ENCODE measurements around the gene HIF1AN.

HIF1AN gene

DNA sequence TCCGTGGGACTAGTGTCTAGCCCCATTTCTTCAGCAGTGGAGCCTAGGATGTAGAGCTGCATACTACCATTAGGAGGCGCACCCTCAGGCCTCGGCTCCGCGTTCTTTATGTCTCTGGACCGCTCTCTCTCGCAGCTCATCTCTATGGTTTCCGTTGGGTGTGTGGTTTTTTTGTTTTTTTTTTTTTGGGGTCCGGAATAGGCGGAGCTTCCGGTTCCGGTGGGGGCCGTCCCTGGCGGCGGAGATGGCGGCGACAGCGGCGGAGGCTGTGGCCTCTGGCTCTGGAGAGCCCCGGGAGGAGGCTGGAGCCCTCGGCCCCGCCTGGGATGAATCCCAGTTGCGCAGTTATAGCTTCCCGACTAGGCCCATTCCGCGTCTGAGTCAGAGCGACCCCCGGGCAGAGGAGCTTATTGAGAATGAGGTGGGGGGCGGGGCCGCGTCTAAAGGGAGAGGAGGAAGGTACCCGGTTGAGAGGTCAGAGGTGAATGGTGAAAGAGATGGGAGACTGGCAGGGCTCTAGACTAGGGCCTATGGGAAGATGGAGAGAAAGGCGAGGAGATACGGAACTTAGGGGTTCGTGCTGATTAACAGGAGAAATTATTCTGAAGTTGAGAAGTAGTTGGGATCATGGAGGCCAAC, at the start of gene HIF1AN:
Gene HIF1AN (plus strand): TSS at position 229 of the 639 bp plus-strand sequence. CDS start 16 bp downstream, at position 245.
- peak; percentile 67 to 73 for DNase-seq (ENCODE audit: low read depth in 1 of 2, low spot score in 1 of 2)

DNA sequence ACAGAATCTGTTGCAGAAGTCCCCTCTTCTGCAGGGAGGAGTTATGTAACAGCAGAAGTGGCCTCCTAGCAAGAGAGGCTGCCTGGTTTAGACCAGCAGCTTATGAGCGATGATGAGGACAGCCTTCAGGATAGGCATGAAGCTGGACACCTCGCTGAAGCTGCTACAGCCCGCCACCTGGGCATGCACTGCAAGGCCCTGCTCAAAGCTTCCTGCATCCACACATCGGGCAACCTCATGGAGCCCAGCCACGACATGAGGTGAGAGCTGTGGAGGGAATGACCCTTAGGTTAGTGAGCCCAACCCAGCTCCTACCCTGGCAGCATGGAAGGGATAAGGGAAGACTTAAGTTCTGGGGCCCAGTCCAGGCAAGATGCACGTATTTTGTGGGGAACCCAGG, 48.2 kb upstream of the HIF1AN start:
- DNase-seq (ENCODE audit: low read depth in 1 of 2, low spot score in 1 of 2) = no peak

DNA sequence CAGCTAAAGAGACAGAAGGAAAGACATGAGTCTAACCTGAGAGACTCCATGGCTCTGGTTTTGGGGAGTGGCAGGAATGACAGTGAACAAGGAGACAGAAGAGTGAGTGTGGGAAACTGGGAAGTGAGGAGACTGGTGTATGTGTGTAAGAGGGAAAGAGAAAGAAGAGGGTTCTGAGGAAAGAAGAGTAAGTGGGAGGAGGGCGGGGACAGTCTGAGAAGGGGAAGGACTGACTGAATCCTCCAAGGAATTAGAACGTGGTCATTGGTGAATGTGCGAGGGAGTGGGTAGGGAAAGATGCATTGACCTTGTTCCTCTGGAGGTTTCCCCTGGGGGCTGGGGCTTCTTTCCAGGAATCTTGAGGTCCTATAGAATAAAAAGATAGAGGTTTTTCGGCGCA, 46.3 kb upstream of the HIF1AN start:
- DNase-seq (ENCODE audit: low read depth in 1 of 2, low spot score in 1 of 2) = no peak

DNA sequence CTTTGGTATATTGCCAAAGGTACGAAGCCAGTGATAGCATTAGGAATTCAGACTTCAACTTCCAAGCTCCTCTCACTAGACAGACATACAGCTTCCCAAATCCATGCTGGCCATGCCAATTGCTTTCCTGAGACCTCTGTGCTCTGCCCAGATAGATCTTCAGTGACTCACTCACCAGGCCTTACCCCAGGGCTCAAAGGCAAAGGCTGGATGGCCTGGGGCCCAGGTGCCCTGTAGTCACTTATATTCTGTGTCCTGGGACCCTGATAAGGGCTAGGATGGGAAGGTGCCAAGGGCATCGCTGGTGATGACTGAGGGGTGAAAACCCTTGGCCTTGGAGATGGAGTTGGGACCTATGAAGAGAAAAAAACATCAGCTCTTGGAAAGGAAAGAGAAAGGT, 45.2 kb upstream of the HIF1AN start:
- no peak for DNase-seq (ENCODE audit: low read depth in 1 of 2, low spot score in 1 of 2)

DNA sequence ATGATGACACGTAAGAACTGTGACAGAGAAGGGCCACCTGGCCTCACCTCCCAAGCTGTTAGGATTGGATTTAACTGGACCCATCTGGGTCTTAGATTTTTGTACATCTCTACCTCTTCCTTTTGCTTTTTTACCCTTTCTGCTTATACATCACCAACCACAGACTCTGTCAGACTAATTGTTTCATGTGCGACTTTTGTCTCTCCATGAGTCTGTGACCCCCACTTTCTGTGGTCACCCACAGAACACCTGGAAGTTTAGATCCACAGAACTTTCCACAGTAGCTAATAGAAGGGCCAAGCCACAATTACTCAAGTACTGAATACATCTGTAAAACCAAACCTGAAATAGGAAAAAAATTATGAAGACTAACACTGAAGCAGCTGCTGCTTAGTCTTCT, 39.2 kb upstream of the HIF1AN start:
- DNase-seq (ENCODE audit: low read depth in 1 of 2, low spot score in 1 of 2) = no peak

DNA sequence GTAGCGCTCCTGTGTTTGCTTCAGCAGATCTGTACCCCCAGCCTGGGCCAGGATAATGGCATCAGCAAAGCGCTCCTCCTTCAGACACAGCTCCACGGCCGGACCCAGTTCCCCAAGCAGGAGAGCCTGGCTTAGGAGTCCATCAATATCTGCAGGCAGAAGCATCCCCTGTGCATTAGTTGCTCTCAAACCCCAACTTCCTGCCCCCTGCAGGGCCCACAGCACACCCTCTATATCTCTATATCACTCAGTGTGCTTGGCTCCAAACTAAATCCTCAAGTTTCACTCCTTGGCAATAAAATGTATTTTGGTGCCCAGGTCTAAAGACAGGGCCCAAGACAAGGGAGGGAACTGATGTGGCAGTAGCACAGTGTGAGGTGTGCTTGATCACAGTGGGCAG, 37.7 kb upstream of the HIF1AN start:
- DNase-seq (ENCODE audit: low read depth in 1 of 2, low spot score in 1 of 2) = no peak

DNA sequence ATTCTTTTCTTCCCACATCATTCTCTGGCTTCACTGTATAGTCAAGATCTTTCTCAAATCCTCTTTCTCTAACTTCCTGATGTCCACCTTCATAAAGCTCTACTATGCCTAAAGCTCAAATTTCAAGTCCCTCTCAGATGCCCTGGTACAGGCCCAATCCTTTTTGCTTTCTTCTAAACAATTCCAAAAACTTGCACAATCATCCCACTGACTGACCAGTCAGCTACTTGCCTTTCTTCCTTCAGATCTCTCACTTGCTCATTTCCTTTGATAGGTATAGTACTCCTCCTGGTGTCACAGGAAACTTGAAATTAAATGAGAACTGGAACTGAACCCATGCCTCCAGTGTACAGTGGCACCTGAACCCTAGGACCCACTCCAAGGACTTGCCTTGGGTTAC, 34.3 kb upstream of the HIF1AN start:
- no peak for DNase-seq (ENCODE audit: low read depth in 1 of 2, low spot score in 1 of 2)

DNA sequence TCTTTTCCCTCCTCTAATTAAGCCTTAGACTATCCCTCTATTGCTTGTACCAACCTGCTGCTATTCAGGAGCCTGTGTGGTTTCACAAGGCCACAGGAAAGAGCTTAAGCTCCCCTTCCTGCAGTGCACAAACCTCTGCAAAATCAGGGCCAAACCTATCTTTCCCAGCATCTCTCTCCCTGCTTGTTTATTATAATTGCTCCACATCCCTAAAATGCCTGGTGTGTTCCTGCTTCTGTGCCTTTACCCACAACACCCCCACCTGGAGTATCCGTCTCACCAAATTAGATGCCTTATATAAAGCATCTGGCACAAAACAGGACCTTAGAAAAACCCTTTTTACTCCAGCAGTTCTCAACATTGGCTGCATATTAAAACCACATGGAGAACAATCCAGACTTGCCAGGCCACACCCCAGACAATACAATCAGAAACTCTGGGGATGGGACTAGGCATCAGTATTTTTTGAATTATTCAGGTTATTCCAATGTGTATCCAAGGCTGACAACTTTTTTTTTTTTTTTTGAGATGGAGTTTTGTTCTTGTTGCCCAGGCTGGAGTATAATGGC, 32.7 kb upstream of the HIF1AN start:
- DNase-seq (ENCODE audit: low read depth in 1 of 2, low spot score in 1 of 2) = no peak

DNA sequence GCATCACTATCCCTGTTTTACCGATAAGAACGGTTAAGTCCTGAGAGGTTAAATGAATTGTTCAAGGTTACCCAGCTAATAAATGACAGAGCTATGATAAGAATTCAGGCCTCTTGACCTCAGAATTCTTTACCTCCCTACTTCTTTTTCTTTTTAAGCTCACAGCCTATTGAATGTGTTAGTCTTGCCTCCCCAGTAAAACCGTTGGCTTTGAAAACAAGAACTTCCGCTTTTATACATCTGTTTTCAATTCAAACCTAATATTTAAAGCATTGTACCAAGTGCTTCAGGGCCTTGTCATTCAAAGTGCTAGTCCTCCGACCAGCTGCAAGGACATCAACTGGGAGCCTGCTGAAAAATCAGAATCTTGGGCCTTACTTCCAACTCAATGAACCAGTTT, 31.6 kb upstream of the HIF1AN start:
- no peak for DNase-seq (ENCODE audit: low read depth in 1 of 2, low spot score in 1 of 2)

DNA sequence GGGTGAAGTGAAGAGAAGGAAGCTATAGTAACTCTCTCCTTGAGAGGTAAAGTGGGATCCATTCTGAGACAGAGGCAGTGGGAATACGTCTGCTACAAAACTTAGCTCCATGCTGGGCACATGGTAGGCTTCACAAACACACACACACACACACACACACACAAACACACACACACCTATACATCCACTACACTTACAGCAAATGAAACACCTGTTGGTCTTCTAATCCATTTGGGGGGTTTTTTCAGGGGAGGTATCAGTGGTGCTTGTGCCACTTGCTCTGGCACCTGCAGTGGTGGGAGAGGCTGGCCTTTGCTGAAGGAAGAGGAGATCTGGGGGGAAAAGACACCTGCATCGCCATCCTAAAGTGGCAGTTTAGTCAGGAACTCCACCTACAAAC, 30.6 kb upstream of the HIF1AN start:
- DNase-seq (ENCODE audit: low read depth in 1 of 2, low spot score in 1 of 2) = no peak

DNA sequence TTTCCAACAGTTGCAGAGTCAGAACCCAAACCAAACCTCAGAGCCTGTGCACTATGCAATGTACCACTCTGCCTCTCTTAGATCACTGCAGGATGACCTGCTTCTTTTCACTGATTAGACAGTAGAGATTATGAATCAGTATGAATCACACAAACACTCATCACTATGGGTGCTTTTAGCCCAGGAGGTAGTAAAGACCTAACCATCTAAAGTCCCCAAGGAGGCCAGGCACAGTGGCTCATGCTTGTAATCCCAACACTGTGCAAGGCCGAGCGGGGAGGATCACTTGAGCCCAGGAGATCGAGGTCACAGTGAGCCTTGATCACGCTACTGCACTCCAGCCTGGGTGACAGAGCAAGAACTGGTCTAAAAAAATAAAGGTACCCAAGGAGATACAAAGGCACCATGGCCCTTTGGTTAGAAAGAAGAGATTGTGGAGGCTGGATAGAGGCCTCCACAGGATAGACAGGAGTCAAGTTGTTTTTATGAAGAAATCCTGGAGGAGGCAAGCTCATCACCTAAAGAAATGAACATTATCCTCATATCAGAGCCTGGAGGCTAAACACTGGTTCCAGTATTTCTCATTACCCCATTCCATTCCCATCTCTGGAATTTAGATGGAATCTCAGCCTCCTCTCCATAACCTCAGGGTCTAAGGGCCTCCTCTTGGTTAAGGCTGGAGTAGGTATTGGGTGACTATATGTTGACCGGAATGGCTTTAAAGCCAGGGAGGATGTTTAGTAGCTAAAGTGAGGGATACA, 29.0 kb upstream of the HIF1AN start:
- DNase-seq (ENCODE audit: low read depth in 1 of 2, low spot score in 1 of 2) = no peak

DNA sequence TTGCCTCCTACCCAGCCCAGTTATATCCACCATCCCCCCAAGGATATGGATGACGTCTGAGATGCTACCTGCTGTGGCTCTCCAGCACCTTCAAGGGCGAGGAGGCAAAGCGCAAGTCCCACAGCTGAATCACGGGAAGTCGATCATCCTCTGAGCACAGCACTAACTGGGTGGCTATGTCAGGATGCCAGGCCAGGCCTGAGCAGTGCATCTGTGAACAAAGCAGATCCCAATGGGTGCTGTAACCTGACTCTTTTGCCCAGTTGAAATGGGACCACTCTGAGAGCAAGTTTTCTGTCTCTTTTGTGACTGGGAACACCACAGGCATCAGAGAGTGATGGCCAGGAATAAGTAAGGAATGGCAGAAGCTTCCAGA, 28.4 kb upstream of the HIF1AN start:
- no peak for DNase-seq (ENCODE audit: low read depth in 1 of 2, low spot score in 1 of 2)

DNA sequence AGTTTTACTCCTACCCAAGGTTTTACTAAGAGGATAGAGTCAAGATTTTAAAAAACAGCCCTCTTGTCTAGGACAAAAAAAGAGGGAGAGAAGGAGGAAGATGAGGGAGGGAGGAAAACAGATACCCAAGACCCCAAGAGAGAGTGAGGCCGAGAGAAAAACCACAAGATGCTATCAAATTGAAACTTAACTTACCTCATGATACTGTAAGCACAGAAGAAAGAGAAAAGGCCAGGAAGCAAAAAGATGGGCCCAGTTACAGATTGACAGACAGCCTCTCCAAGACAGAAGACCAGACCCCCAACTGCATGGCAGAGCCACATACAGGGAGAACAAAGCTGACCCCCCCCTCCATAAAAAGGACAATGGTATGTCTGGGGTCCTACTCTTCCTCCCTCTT, 27.5 kb upstream of the HIF1AN start:
- DNase-seq (ENCODE audit: low read depth in 1 of 2, low spot score in 1 of 2) = no peak

DNA sequence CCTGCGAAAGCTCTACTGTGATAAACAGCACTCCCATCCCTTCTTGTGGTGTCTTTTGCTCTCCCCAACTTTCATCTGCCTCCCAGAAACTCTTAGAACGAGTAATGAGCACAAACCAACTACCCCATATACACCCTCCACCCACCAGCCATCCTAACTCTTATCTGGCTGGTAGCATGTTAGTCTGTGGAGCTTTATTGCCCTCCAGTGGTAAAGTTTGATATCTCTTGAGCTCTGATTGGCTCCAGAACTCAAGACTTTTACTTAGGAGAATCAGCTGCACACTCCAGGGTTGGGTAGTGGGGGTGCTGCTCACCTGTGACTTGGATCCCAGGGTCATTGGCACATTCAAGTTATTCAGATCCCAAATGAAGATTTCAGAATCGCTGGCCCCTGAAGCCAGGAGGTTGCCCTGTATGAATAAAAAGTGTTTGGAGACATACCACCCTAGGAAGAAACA, 27.0 kb upstream of the HIF1AN start:
- DNase-seq (ENCODE audit: low read depth in 1 of 2, low spot score in 1 of 2) = no peak

DNA sequence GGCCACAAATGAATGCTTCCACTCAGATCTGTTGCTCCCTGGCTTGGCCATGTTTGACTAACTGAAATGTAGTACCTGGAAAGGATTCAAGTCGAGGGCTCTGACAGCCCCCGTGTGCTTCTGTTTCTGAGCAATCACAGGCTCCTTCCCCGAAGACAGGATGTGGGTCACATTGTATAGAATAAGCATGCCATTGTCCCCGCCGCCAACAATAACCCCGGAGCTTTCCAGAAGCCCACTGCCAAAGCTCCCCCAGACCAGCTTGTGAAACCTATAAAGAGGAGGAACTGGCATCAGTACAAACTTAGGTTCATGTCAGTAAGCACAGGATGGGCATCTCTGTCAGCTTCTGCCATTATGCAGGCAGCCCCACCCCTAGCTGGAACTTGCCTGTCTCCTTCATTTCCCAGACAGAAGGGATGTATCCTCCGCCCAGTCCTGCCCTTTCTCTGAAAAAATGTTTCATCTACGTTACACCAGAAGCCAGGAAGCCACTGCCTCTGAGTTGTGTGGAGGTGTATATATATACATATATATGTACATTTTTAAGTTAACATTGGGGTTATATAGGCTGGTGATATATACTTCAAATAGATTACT, 26.4 kb upstream of the HIF1AN start:
- DNase-seq (ENCODE audit: low read depth in 1 of 2, low spot score in 1 of 2) = peak in 1 of 2 donors; percentile 13

DNA sequence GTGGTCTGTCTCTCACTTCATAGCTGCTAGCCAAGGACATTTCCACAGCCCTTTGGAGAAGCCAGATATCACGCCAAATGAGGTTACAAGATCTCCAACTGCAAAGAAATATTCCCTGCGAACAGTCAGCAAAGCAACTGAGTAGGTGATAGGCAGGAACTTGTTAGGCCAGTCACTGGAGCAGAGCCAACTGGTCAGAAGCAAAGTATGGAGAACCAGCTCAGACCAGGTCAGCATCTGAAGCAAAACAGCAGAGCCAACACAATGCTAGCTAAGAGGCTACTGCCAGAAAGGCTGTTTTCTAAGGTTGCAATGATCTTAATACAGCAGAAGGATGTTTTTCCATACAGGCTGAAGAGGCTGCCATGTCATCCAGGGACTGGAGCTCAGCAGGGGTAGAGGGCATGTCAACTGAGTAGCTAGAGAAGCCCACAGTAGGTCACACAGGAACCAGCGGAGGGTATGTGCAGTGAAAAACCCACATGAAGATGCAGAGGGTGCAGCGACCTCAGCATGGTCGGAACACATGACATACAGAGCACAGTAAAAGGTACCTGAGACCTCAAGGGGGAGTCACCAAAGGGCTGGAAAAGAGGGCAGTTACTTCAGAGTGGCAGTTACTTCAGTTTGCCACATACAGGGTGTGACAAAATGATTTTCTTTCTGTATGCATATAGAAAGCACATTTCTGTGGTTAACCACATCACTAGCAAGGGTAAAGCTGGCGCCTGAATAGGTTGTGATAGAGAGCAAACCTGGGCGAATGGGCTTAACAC, 25.0 kb upstream of the HIF1AN start:
- peak in 1 of 2 donors; percentile 36 for DNase-seq (ENCODE audit: low read depth in 1 of 2, low spot score in 1 of 2)

DNA sequence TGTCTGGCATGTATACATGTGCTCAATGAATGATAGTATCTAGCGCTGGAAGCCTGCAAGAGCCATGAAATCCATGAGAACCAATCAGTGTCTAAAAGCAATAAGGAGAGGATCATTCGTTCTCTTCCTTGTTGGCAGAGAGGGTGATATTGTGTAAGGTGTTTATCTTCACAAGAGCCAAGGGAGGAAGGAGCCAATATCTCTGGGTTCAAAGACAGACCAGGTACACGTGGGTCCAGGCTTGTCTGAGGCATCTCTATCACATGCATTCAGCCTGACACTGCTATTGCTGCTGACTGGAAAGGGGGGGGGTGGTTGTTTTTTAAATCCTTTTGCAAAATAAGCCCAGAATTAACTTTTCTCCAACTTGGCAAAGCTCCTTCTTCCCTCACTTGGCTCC, 20.1 kb upstream of the HIF1AN start:
- no peak for DNase-seq (ENCODE audit: low read depth in 1 of 2, low spot score in 1 of 2)

DNA sequence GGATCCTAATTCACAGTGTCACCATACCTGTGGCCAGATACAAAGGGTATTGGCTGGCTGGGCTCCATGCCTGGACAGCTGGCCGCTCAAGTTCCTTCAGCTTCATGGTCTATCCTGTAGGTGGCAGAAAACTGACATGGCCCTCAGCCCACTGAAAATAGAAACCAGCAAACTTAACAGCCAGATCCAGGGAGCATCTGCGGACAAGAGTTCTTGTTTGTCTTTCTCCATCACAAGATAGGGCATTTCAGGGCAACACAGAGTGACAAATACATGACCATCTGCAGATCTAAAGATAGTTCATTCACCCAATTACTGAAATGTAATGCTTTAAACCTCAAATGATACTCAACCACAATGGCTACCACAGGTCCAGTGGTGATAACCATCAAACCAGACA, 18.9 kb upstream of the HIF1AN start:
- DNase-seq (ENCODE audit: low read depth in 1 of 2, low spot score in 1 of 2) = no peak

DNA sequence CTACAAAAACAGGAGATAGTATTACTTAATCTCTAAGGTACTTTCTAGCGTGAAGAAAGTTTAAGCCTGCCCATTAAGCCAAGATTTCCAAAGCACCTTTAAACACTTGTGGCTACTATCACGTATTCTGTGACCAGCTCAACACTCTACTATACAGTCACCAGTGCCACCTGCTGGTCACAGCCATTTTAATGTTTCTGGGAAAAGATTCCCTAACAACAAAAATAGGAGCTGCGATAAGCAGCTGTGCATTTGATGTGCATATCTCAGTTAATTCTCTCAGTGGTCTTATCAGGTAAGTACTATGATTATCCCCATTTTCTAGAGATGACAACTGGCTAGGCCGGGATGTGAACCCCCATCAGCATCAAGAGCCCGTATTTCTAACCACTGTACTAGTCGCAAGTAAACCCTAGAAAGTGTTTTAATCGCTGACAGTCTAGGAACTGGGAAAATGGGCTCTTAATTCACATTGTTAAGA, 16.9 kb upstream of the HIF1AN start:
- peak in 1 of 2 donors; percentile 29 for DNase-seq (ENCODE audit: low read depth in 1 of 2, low spot score in 1 of 2)

DNA sequence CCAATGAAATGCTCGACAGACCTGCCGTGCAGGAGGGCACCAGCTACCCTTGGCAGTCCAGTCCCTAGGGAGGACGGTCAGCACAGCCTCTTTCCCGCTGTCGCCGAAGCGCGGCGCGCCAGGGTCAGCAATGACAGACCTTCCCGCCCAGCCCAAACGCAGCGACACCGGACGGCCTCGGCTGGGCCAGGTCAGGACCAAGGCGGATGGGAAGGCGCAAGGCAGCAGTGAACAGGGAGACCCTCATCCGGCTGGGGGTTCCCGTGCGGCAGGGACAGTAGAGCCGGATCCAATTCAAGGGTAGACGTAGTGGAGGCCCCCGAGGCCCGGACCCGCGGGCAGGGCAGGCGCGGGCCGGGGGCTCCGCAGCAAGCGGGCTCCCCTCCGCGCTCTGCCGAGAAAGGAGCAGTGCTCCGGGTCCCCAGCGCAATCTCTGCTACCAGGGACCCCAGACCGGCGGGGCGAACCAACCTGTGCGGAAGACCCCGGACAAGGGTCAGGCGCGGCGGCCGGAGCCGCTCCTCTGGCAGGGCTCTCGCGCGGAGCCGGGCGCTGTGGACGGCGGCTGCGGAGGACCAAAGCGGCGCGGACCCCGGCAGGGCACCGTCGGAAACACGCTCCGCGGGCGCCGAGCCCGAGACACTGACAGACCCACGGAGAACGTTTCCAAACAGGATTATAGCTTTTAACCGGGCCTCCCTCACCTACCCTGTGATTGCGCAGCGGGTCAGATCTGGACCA, 16.3 kb upstream of the HIF1AN start, which contains the start of gene SEC31B:
Gene SEC31B (minus strand): TSS at position 551 of the 741 bp plus-strand sequence. CDS start 2,909 bp downstream, outside the sequence.
- no peak for DNase-seq (ENCODE audit: low read depth in 1 of 2, low spot score in 1 of 2)

Data from stimulated activated CD4-positive, alpha-beta T cell treated with anti-CD3 and anti-CD28 coated beads, Interleukin-15, amount 100 ng/mL, for 1 hour (primary cell).